Endothelial cell of umbilical vein (primary cell): ENCODE results near the gene KIR2DL1. TPM values are rescaled to one million over a fixed set of nuclear protein-coding genes. Genes with fewer than 3 reads are reported as not detected.

Experiments
- BruUV-seq: library from RNA; stranded (reverse); fragments of 400-500 nt; replicated peaks from 2 replicates; lab custom pipeline; 2021; lab: Mats Ljungman, UMichigan
- CTCF ChIA-PET: fragments of 300-600, 350-600 bp; sonication (Branson Sonifier 250); formaldehyde crosslinking; loops from one replicate; lab custom pipeline; 2021; ENCODE audit warnings: antibody characterized with exemption, inconsistent platforms; lab: Charles Lee
- POLR2A ChIA-PET: fragments of 300-600, 350-600 bp; sonication (Branson Sonifier 250); formaldehyde crosslinking; loops from one replicate; lab custom pipeline; 2021; ENCODE audit warnings: antibody characterized with exemption, inconsistent platforms; lab: Charles Lee
- DNase-seq: peaks from one replicate; pipeline ENCODE4 v3.0.0-alpha.2; 2011; ENCODE audit warnings: low read depth, low spot score
- FAIRE-seq: peaks from 2 replicates; lab custom pipeline; 2011; peaks lifted over from hg19 to GRCh38; lab: Jason Lieb, UNC
- H2AFZ ChIP-seq: 2 replicates; pipeline ENCODE4 v1.6.0; 2012; ENCODE audit warnings: low read depth, low read length, control low read depth, inconsistent platforms
- H3K27ac ChIP-seq: 2 replicates; pipeline ENCODE4 v1.5.1; 2011; ENCODE audit warnings: low read depth, mild to moderate bottlenecking, control low read depth, low read length, moderate library complexity; ENCODE audit not compliant: insufficient read depth
- H3K27me3 ChIP-seq, 2 experiments: 2 replicates each; pipeline versions ENCODE4 v1.6.0 to v1.6.1; 2011; ENCODE audit warnings: low read length in 2 of 2, mixed read lengths in 1 of 2; ENCODE audit not compliant: control insufficient read depth in 2 of 2, insufficient read depth in 2 of 2
- H3K36me3 ChIP-seq, 2 experiments: 2 replicates in 1 of 2; 3 replicates in 1 of 2; pipeline ENCODE4 v1.5.1; 2011; ENCODE audit warnings: low read length in 2 of 2, mild to moderate bottlenecking in 1 of 2, moderate library complexity in 1 of 2; ENCODE audit not compliant: control insufficient read depth in 2 of 2, insufficient read depth in 2 of 2; ENCODE audit errors: extremely low read depth in 1 of 2
- H3K4me1 ChIP-seq: 3 replicates; pipeline ENCODE4 v1.5.1; 2011; ENCODE audit warnings: mild to moderate bottlenecking, low read length; ENCODE audit not compliant: control insufficient read depth, insufficient read depth; ENCODE audit errors: extremely low read depth
- H3K4me2 ChIP-seq: 2 replicates; pipeline ENCODE4 v1.6.1; 2011; ENCODE audit warnings: low read length, control low read depth, mixed read lengths; ENCODE audit not compliant: insufficient read depth
- H3K4me3 ChIP-seq, 3 experiments: fragments of 200-600 bp in 1 of 3; sonication (generic), shearing (Covaris generic) in 1 of 3; replicated peaks in 1 of 3; 2 replicates each; pipeline ENCODE4 v1.5.1; 2011 to 2016; ENCODE audit warnings: control low read depth in 3 of 3, low read length in 3 of 3, mild to moderate bottlenecking in 2 of 3, inconsistent platforms in 1 of 3, low read depth in 1 of 3, moderate library complexity in 1 of 3; ENCODE audit not compliant: insufficient read depth in 1 of 3
- H3K79me2 ChIP-seq: 2 replicates; pipeline ENCODE4 v1.6.0; 2012; ENCODE audit warnings: low read length, inconsistent platforms; ENCODE audit not compliant: control insufficient read depth, insufficient read depth
- H3K9ac ChIP-seq: replicated peaks from 2 replicates; pipeline ENCODE3; 2011; ENCODE audit warnings: low read length, control low read depth; ENCODE audit not compliant: insufficient read depth; ENCODE audit errors: extremely low read depth
- H3K9me1 ChIP-seq: replicated peaks from 3 replicates; pipeline ENCODE4 v1.6.0; 2011; ENCODE audit warnings: mild to moderate bottlenecking, low read length; ENCODE audit not compliant: control insufficient read depth, insufficient read depth; ENCODE audit errors: extremely low read depth
- H3K9me3 ChIP-seq: replicated peaks from 2 replicates; pipeline ENCODE4 v1.5.1; 2012; ENCODE audit warnings: low read length, inconsistent platforms; ENCODE audit not compliant: control insufficient read depth, insufficient read depth
- H4K20me1 ChIP-seq: replicated peaks from 2 replicates; pipeline ENCODE3; 2011; ENCODE audit warnings: mild to moderate bottlenecking, low read length; ENCODE audit not compliant: control insufficient read depth, insufficient read depth; ENCODE audit errors: extremely low read depth
- CTCF ChIP-seq, 2 donors: IDR thresholded peaks; 1 replicate in 1 of 2; 2 replicates in 1 of 2; pipeline ENCODE4 v1.5.1; 2011; ENCODE audit warnings: low read length in 2 of 2, mild to moderate bottlenecking in 2 of 2, moderate library complexity in 2 of 2, control low read depth in 1 of 2, inconsistent platforms in 1 of 2, low read depth in 1 of 2; ENCODE audit not compliant: insufficient read depth in 1 of 2; ENCODE audit errors: extremely low read depth in 1 of 2
- EZH2 ChIP-seq: IDR thresholded peaks from 2 replicates; pipeline ENCODE4 v1.6.1; 2012; ENCODE audit warnings: borderline replicate concordance, low read depth, mild to moderate bottlenecking, moderate library complexity, low read length, inconsistent platforms; ENCODE audit not compliant: severe bottlenecking
- FOS ChIP-seq: IDR thresholded peaks from 2 replicates; pipeline ENCODE4 v1.6.1; 2011; ENCODE audit warnings: mild to moderate bottlenecking, low read length, moderate library complexity, borderline replicate concordance; ENCODE audit not compliant: insufficient read depth
- GATA2 ChIP-seq: IDR thresholded peaks from 2 replicates; pipeline ENCODE4 v1.7.0; 2011; ENCODE audit warnings: low read depth, mild to moderate bottlenecking, moderate library complexity, mixed read lengths, low read length; ENCODE audit not compliant: insufficient read length, insufficient read depth
- JUN ChIP-seq: IDR thresholded peaks from 2 replicates; pipeline ENCODE4 v1.6.1; 2011; ENCODE audit warnings: borderline replicate concordance, low read depth; ENCODE audit not compliant: insufficient read length, insufficient read depth
- MAX ChIP-seq: IDR thresholded peaks from 2 replicates; pipeline ENCODE4 v1.6.1; 2011; ENCODE audit not compliant: insufficient read depth, insufficient read length
- MYC ChIP-seq: IDR thresholded peaks from one replicate; pipeline ENCODE4 v1.6.1; 2011; ENCODE audit warnings: mild to moderate bottlenecking, low read depth, low read length
- POLR2A ChIP-seq: IDR thresholded peaks from 2 replicates; pipeline ENCODE4 v1.6.1; 2012; ENCODE audit warnings: low read depth, mild to moderate bottlenecking, control low read depth, low read length
- POLR2AphosphoS5 ChIP-seq: IDR thresholded peaks from 2 replicates; pipeline ENCODE4 v1.6.1; 2012; ENCODE audit warnings: low read depth, mild to moderate bottlenecking, control low read depth, low read length, moderate library complexity; ENCODE audit not compliant: insufficient read depth
- dilution Hi-C: fragments of 300-500 bp; cut with MboI; formaldehyde crosslinking; loops from one replicate; pipeline ENCODE4 v1.15.0; 2019; ENCODE audit warnings: low sequenced_read_pairs; ENCODE audit not compliant: extremely low pct_ligation_motif_present
- intact Hi-C: fragments of 100-400 bp; cut with micrococcal nuclease; formaldehyde crosslinking; loops from one replicate; pipeline ENCODE4 v1.10.0; 2022
- polyA plus RNA-seq, 4 experiments: library from polyadenylated mRNA; depleted of rRNA in 3 of 4; stranded (reverse) in 3 of 4; unstranded in 1 of 4; fragments of >200 nt; gene quantifications; 2 replicates each; pipeline versions ENCODE4 v1.2.1 to v1.2.3, GENCODE V29; 2011 to 2012; ENCODE audit warnings: missing spikeins in 1 of 4
- total RNA-seq: library from RNA; stranded (reverse); gene quantifications from 2 replicates; pipeline ENCODE4 v1.2.3, GENCODE V29; 2021

Gene KIR2DL1
- total and polyA plus RNA-seq, 2 donors (not counting 3 experiments of a cell fraction or from before 2014, with no cell fraction given): not detected

- Histone ChIP-seq H3K27ac (no peak overlapping the region), H3K36me3 (no peaks in the 10 kb centered on the region), H3K9me3 (no peaks in the 10 kb centered on the region), H3K27me3 (no peaks in the 10 kb centered on the region), H2AFZ (no peak overlapping the region), H3K4me1 (no peaks in the 10 kb centered on the region), H3K4me2 (no peak overlapping the region), H3K9me1 (no peaks in the 10 kb centered on the region), H4K20me1 (no peaks in the 10 kb centered on the region), H3K4me3 (no peak overlapping the region), H3K9ac (no peak overlapping the region), H3K79me2 (no peaks in the 10 kb centered on the region)
- BruUV-seq: no TSS peak
- POLR2A ChIA-PET: no interaction called here
- DNase-seq (no peak), FAIRE-seq (no peak)
- intact Hi-C loops (no loop called here), dilution Hi-C loops (no loop called here)
- no peak for TF ChIP-seq MAX
- TF ChIP-seq POLR2A: no peak
- TF ChIP-seq FOS: no peak
- TF ChIP-seq CTCF (IDR thresholded peaks at IDR 0.05; ENCODE audit: extremely low read depth in 1 of 2, insufficient read depth in 1 of 2, low read depth in 1 of 2, low read length in 2 of 2): no peak
- TF ChIP-seq POLR2AphosphoS5: no peak
- no peak for TF ChIP-seq JUN
- no peak for TF ChIP-seq EZH2
- no peak for TF ChIP-seq GATA2
- TF ChIP-seq MYC: no peak
- CTCF ChIA-PET: no interaction called here
Measured at GRCh38 chr19:54805665-54806515, 36.3 kb downstream of the KIR2DL1 start.
